HUES6 (cell line): ENCODE measurements around the gene OR4S1.
"Not testable (repeated sequence)": the region's sequence is repeated elsewhere in the genome, so short reads cannot be mapped to it uniquely, and the experiment has no call there.

Experiments
- H3K27ac ChIP-seq: 2 replicates; pipeline ENCODE4 v1.7.0; 2013; ENCODE audit warnings: low read depth, mild to moderate bottlenecking, low read length, inconsistent platforms
- H3K27me3 ChIP-seq: 2 replicates; pipeline ENCODE4 v1.6.1; 2013; ENCODE audit warnings: low read length; ENCODE audit not compliant: control insufficient read depth, insufficient read depth
- H3K36me3 ChIP-seq: 2 replicates; pipeline ENCODE4 v1.6.1; 2013; ENCODE audit warnings: low read length; ENCODE audit not compliant: control insufficient read depth, insufficient read depth
- H3K4me1 ChIP-seq: 2 replicates; pipeline ENCODE4 v1.6.1; 2013; ENCODE audit warnings: low read length; ENCODE audit not compliant: control insufficient read depth, insufficient read depth
- H3K4me3 ChIP-seq: 2 replicates; pipeline ENCODE4 v1.5.1; 2013; ENCODE audit warnings: low read depth, low read length
- H3K9ac ChIP-seq: one replicate; pipeline ENCODE4 v1.6.1; 2013; ENCODE audit warnings: mild to moderate bottlenecking, low read length
- H3K9me3 ChIP-seq: 2 replicates; pipeline ENCODE4 v1.6.1; 2013; ENCODE audit warnings: low read depth, low read length; ENCODE audit not compliant: control insufficient read depth, insufficient read depth

OR4S1 gene

DNA sequence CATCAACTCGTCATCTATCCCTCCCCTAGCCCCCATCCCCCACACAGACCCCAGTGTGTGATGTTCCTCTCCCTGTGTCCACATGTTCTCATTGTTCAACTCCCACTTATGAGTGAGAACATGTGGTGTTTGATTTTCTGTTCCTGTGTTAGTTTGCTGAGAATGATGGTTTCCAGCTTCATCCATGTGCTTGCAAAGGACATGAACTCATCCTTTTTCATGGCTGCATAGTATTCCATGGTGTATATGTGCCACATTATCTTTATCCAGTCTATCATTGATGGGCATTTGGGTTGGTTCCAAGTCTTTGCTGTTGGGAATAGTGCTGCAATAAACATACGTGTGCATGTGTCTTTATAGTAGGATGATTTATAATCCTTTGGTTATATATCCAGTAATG, 36.5 kb downstream of the OR4S1 start:
- peaks cover 42% of the 10 kb centered on the region for H3K9me3 ChIP-seq
- not testable (repeated sequence) for H3K4me1 ChIP-seq, H3K9ac ChIP-seq, H3K27ac ChIP-seq, H3K36me3 ChIP-seq, H3K27me3 ChIP-seq, H3K4me3 ChIP-seq

- H3K9ac ChIP-seq, H3K4me1 ChIP-seq: not testable (repeated sequence)
These were observed 40.3 kb downstream of the OR4S1 start for GRCh38 chr11:48346286-48346685.

DNA sequence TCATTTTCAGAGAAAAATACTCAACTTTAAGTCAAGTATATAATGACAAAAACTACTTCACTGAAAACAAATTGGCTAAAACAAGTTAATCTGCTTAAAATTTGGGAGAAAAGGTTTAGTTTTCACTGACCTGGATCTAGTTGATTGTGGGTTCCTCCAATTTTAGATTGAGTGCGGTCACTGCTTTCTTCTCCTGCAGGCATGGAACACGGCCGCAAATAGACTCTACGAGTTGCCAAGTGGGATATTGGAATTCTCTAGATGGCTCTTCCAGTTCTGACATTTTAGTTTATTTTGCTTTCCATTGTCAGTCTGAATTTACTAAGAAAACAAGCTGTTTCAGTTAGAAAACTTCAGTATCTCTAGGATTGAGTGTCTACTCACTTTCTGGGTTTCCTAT, 48.0 kb downstream of the OR4S1 start:
- no peak overlapping the region for H3K27ac ChIP-seq
- H3K4me3 ChIP-seq = no peak overlapping the region
- no peaks in the 10 kb centered on the region for H3K27me3 ChIP-seq
- no peaks in the 10 kb centered on the region for H3K4me1 ChIP-seq
- H3K36me3 ChIP-seq = no peaks in the 10 kb centered on the region
- H3K9ac ChIP-seq = no peak overlapping the region
- peaks cover 37% of the 10 kb centered on the region for H3K9me3 ChIP-seq

More at GRCh38 chr11:48346286-48346685, 40.3 kb downstream of the OR4S1 start:
- not testable (repeated sequence) for H3K36me3 ChIP-seq, H3K27me3 ChIP-seq, H3K27ac ChIP-seq, H3K4me3 ChIP-seq
- peaks cover 22% of the 10 kb centered on the region for H3K9me3 ChIP-seq

GRCh38 chr11:48354677-48355076, 48.7 kb downstream of the OR4S1 start:
- H3K27ac ChIP-seq = no peak overlapping the region
- H3K4me1 ChIP-seq = no peaks in the 10 kb centered on the region
- no peaks in the 10 kb centered on the region for H3K36me3 ChIP-seq
- no peak overlapping the region for H3K4me3 ChIP-seq
- no peak overlapping the region for H3K9ac ChIP-seq
- H3K9me3 ChIP-seq = peaks cover 38% of the 10 kb centered on the region
- no peaks in the 10 kb centered on the region for H3K27me3 ChIP-seq
